SK-N-SH treated with all-trans-retinoic acid at 6 μM for 48 hours (cell line): Measurements from ENCODE around the gene ACTN1.

Experiments
- ARNTL ChIP-seq: fragments of 450-650 bp; formaldehyde crosslinking; IDR thresholded peaks from 2 replicates; pipeline ENCODE4 v1.5.0; 2020; ENCODE audit warnings: low read depth, mild to moderate bottlenecking, moderate library complexity, borderline replicate concordance
- BACH2 ChIP-seq: fragments of 250-450 bp; sonication (Bioruptor Pico); IDR thresholded peaks from 2 replicates; pipeline ENCODE4 v1.9.0; 2021; ENCODE audit warnings: mild to moderate bottlenecking, borderline replicate concordance
- CREB5 ChIP-seq: fragments of 250-450 bp; sonication (Bioruptor Pico); IDR thresholded peaks from 2 replicates; pipeline ENCODE4 v1.5.1; 2020; ENCODE audit warnings: low read depth, mild to moderate bottlenecking, moderate library complexity
- ESRRG ChIP-seq: fragments of 250-450 bp; sonication (Bioruptor Pico); IDR thresholded peaks from 2 replicates; pipeline ENCODE4 v1.6.1; 2021; ENCODE audit warnings: mild to moderate bottlenecking
- GLIS3 ChIP-seq: fragments of 250-450 bp; sonication (Bioruptor Pico); IDR thresholded peaks from 2 replicates; pipeline ENCODE4 v1.5.0; 2020; ENCODE audit warnings: mild to moderate bottlenecking, moderate library complexity
- PATZ1 ChIP-seq: fragments of 250-450 bp; sonication (Bioruptor Pico); IDR thresholded peaks from 2 replicates; pipeline ENCODE4 v1.8.0; 2020; ENCODE audit warnings: mild to moderate bottlenecking, moderate library complexity, borderline replicate concordance
- TSHZ2 ChIP-seq: fragments of 250-450 bp; sonication (Bioruptor Pico); IDR thresholded peaks from 2 replicates; pipeline ENCODE4 v1.5.0; 2020; ENCODE audit warnings: mild to moderate bottlenecking, moderate library complexity
- ZFP3 ChIP-seq: fragments of 250-450 bp; sonication (Bioruptor Pico); IDR thresholded peaks from 2 replicates; pipeline ENCODE4 v1.5.0; 2020; ENCODE audit warnings: mild to moderate bottlenecking, moderate library complexity
- ZNF70 ChIP-seq: fragments of 450-650 bp; formaldehyde crosslinking; IDR thresholded peaks from 2 replicates; pipeline ENCODE4 v1.5.0; 2020; ENCODE audit warnings: mild to moderate bottlenecking, moderate library complexity

GRCh38 chr14:68994056-68994455 is 15.0 kb upstream of the ACTN1 start:
- TF ChIP-seq ARNTL (CRISPR knock-in tag) = no peak
- TF ChIP-seq TSHZ2 (CRISPR knock-in tag) = no peak
- no peak for TF ChIP-seq PATZ1
- TF ChIP-seq CREB5 (CRISPR knock-in tag) = no peak
- no peak for TF ChIP-seq GLIS3 (CRISPR knock-in tag)
- TF ChIP-seq ZFP3 (CRISPR knock-in tag) = no peak
- TF ChIP-seq ESRRG (CRISPR knock-in tag) = no peak
- TF ChIP-seq BACH2 (CRISPR knock-in tag) = no peak
- no peak for TF ChIP-seq ZNF70 (CRISPR knock-in tag)
